Measurements from ENCODE around the gene IGFN1.

The IGFN1 gene

DNA sequence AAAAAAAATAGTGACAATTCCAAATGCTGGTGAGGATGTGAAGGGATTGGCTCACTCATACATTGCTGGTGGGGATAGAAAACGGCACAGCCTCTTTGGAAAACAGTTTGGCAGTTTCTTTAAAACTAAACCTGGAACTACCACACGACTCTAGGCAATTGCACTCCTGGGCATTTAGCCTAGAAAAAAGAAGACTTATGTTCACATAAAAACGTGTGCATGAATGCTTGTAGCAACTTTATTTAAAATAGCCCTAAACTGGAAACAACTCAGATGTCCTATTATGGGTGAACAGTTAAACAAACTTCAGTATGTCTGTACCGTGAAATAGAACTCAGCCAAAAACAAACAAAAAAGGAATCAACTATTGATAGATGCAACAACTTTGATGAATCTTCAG, 26.9 kb upstream of the IGFN1 start:
- FAIRE-seq: no peak

- FAIRE-seq: no peak
Measured at GRCh38 chr1:201164645-201165044, 26.0 kb upstream of the IGFN1 start.

DNA sequence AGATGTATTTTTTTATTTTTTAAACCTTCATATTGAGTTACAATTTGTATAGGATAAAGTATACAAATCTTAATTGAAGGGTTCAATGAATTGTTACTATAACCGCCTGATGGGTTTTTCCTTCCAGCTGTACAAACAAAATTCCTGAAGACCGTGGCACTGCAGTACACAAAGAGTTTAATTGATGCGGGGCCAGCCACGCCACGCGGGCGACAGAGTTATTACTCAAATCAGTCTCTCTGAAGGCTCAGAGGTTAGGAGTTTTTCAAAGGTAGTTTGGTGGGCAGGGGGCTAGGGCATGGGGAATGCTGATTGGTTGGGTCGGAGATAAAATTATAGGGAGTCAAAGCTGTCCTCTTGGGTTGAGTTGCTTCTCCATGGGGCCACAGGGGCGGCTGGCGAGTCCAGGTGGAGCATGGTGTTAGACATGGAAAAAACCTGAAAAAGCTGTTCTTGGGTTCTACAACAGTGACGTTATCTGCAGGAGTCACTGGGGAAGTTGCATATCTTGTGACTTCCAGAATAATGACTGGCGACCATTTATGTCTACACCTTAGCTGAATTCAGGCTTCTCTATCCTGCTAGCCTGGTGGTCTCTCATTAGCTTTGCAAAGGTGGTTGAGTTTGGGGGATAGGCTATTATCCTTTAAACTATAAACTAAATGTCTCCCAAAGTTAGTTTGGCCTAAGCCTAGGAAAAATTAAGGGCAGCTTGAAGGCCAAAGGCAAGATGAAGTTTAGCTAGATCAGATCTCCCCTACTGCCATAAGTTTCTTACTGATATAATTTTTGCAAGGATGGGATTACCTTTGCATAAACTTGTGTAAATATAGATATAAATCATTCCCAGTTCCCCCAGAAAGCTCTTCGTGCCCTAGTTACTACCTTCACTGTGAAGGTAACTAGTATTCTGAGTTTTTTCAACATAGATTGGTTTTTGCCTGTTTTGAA, 23.3 kb upstream of the IGFN1 start:
- FAIRE-seq: no peak

DNA sequence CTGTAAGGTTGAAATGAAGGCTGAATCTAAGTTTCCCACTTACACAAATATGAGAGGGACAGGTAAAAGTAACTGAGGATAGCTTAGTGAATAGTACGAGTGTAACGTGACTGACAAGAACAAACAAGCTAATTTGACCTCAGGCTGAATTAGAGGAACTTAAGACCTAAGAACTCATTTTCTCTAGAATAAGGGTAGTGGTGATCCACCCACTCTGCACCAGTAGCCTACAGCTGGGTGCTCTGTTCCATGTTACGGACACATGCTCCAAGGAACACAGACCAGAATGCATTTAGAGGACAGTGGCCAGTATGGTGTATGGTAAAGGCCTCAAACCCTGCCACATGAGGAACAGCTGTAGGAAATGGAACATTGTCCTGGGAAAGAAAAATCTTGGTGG, 21.4 kb upstream of the IGFN1 start:
- FAIRE-seq: no peak

DNA sequence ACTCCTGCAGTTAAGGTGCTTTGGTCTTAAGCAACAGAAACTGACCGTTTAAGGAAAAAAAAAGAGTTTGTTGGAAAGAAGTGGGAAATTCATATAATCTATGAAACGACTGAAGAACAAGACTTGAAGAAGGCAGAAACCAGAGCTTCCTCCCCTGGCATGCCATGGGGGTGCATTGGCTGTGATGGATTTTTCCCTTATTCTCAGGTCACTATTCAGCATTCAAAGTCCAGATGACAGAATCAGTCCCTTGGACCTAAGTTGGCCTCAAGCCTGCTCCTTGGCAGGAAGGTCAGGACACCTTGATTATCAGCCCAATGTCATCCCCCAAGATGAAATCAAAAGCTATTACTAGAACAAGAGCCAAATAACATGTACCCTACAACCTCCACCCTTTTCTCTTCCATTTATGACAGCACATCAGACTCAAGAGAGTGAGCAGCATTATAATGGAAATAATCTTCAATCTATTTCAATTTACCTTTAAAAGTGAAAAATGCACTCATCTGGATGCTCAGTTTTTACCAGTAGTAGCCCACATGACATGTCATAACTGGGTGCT, 20.6 kb upstream of the IGFN1 start:
- no peak for FAIRE-seq

- peak; percentile 65 for FAIRE-seq
Measured at GRCh38 chr1:201170533-201171062, 20.0 kb upstream of the IGFN1 start.

DNA sequence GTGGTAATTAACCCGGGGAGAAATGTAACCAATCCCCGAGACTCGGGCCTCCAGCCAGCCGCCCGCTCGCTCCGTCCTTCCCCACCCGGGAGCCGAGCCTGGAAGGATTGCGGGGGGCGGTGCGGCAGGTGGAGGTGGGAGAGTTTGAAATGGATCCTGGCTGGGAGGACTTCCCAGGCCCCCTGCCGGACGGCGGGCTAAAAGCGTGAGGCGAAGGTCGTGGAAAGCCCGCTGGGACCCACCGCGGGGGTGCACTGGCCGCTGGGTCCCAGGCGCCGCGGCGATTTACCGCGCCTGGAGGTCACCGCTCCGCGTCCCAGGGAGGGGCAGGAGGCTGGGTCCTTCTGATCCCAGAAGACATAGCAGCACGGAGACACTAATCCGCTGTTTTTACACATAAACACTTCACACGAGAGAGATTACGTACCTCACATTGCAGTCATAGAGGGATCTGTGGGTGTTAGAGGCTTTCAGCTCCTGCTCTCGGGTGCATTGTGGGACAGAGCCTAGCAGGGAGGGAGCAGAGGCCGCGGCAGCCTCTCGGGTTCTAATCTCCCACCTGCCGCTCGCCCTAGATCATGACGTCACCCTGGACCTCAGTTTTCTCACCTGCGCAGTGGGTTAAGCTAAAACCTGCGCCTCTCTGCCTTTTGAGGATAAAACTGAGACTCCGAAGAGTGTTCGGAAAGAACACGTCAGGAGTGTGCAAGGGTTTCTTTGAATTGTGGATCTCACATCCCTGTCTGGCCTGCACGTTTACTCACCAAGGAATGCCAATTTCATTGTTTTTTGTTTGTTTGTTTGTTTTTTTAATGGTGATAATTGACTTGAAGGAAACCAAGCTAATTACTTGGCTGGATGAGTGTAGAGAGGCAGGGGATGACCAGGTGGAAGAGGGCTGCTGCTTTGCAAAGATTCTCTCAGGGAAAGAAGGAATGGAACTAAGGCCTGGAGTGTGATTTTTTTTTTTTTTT, 19.3 kb upstream of the IGFN1 start:
- FAIRE-seq: peak; percentile 17

DNA sequence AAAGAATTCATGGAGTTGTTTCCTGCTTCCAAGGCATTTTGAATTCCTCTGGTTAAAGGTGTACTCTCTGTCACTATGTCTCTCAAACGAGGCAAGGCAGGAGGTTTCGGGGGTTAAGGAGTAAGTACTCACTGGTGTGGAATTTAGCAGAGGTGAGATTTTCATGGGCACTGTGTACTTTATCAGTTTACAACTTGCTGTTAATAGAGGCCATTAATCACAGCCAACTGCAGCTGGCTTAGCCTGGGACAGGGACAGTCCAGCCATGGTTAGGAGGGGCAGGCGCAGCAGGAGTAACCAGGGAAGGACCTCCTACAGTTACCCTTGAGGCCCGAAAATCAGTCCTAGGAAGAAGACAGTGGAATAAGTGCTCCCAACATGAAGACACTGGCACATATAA, 18.3 kb upstream of the IGFN1 start:
- no peak for FAIRE-seq

GRCh38 chr1:201172999-201173610, 17.5 kb upstream of the IGFN1 start:
- FAIRE-seq: no peak

GRCh38 chr1:201173736-201174135, 16.9 kb upstream of the IGFN1 start:
- no peak for FAIRE-seq

GRCh38 chr1:201175820-201176500, 14.7 kb upstream of the IGFN1 start:
- FAIRE-seq: no peak

DNA sequence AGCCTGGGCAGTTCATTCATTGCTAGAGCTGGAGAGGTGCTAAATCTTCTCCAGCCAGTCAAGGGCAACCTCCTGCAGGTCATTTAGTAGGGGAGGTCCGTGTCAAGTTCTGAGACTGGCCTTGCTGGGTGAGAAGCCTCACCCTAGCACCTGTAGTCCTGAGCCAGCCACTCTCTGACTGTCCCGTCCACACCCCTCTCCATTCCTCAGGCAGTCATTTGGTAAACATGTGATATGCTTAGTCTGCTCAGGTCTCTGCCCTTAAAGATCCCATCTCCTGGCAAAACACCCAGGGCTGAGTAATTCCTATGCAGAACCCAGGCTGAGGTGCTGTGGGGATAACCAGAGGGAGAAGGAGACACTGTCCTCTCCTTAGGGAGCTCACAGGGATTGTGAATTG, 13.7 kb upstream of the IGFN1 start:
- FAIRE-seq: no peak

DNA sequence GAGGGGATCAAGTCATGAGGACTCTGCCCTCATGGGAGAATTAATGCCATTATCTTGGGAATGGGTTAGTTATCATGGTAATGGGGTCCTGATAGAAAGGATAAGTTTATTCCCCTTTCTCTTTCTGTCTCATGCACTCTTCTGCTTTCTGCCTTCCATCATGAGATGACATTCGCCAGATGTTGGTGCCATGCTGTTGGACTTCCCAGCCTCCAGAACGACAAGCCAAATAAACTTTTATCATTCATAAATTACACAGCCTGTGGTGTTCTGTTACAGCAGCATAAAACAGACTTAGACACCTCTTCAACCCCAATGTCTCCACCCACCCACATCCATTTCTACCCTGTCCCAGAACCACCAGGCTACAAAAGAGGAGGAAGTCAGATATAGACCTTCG, 11.9 kb upstream of the IGFN1 start:
- no peak for FAIRE-seq

DNA sequence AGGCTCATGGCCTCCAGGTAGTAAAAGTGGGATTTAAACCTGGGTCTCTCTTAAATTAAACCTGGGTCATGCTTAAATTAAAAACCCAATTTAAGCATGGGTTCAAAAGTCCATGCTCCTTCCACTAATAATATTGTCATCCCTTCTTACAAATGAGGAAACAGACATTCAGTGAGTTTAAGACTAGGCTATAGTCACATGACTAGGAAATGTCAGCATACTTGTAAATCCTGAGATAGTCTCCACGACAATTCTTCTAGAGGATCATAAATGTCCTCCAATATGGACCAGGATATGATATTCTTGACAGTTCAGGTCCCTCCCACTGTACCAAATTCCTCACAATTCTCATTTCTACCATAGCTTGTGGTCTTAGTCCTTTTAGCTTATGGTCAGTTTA, 10.5 kb upstream of the IGFN1 start:
- no peak for FAIRE-seq

DNA sequence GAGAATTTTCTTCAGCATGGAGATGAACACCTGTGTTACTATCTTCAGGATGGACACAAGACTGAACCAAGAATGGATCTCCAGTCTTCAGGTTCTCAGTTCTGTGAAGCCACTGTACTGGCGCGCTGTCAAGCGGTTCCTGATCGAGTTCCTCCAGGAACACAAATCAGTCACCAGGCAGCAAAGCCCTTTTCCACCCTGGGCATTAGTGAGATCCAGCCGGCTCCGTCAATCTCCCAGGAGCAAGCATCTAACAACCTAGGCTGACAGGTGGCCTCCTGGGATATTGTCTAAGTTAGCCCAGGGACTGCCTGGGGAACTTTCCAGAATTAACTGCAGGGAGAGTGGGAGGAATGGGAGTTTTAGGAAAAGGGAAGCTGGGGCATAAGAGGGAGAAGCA, 9.7 kb upstream of the IGFN1 start:
- FAIRE-seq: no peak

DNA sequence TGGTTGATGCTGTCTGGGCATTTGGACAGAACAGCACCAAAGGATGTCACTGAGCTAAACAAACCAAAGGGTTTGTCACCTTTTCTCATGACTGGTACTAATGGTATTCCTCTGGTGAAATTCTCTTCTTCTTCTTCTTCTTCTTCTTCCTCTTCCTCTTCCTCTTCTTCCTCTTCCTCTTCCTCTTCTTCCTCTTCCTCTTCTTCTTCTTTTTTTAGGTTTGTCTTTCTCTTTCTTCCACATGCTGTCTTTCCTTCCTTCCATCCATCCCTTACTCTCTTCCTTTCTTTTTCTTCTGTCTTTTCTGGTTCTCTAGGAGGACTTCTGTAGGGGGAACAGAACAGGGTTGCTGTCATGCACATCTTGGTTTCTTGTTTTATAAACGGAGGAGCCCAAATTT, 9.3 kb upstream of the IGFN1 start:
- no peak for FAIRE-seq

GRCh38 chr1:201181726-201182125, 8.9 kb upstream of the IGFN1 start:
- no peak for FAIRE-seq

DNA sequence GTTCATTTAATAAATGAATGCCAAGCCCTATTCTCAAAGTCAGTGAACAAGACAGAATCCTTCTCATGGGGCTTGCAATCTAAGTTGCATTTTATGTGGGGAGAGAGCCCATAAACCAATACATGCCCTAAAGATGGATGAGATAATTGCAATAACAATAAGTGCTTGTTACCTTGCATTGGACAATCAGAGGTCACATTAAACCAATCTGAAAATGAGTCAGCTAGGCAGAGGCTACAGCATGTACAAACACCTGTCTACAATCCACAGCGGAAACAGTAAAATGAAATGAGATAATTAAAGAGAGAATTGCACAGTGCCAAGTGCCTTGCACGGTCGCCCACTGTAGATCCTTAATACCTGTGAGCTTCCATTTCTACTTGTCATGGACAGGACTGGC, 7.4 kb upstream of the IGFN1 start:
- FAIRE-seq: no peak

DNA sequence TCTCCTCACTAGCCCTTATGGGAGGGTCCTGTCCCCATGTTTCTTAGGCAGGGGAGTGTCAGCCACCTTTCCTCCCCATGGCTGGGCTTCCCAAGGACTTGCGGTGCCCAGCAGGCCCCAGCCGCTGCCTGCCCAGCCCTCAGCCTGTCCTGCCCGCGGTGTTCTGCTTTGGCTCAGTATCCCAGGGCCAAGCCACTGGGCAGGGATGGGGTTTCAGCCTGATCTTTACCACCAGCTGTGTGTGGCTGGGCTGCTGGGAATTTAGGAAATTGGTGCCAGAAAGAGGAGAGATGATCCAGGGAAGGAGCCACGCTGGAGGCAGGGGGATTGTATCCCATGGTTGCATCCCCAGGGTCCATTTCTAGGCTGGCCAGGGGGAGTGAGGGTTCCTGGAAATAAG, 6.9 kb upstream of the IGFN1 start:
- FAIRE-seq: no peak

GRCh38 chr1:201184307-201185122, 6.1 kb upstream of the IGFN1 start:
- FAIRE-seq: peak; percentile 62

DNA sequence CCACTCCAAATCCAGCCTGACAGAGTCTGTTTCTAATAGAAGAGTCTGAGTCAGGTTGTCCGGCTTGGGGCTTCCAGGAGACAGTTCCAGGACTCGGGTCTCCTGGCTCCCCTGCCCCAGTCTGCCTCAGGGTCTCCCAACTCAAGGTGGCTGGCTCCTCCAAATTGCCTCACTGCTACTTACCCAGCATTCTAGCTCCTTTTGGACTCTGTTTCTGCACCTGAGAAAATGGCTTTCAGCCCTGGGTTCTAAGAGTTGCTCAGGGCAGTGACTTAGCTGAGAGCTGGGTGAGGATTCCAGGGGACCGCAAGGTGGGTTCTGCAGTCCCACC, 5.5 kb upstream of the IGFN1 start:
- no peak for FAIRE-seq

All from G401.6 (cell line).